ENCODE measurements around the gene PSMB11.
A peak's percentile ranks its signal among the peaks of the same experiment; 100 is the strongest.

PSMB11 gene

DNA sequence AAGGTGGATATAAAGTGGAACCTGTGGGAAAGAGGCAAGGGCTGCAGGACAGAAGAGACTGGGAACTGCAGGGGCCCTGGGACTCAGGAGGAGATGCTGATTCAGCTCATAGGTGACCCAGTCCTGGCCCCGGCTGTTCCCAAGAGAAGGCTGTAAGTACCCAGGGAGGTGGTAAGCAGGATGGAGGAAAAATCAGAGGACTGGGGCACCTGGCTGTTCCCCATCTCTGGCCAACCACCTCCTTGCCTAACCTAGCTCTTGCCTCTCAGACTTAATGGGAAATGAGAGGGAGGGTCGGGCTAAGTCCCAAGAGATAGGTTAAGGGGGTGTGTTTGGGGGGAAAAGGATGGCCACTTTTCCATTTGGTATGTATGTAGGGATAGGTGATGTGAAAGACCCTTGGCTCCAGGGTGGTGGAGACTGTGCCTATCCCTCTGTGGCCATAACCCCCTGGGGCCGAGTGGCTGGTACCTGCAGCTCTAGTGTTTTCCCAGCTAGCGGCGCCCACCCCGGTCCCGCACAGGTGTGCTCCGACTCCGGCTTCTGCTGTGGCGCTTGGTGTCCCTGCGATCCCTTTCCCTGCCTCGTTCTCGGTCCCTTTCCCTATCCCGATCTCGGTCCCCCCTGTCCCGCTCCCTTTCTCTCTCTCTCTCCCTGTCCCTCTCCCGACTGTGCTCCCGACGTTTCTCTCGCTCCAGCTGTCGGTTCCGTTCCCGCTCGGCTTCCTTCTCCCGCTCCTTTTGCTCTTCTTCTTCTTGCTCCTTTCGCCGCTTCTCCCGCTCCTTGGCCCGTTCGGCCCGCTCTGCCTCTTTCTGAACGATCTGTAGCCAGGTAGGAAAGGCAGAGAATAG lies 16.9 kb downstream of the PSMB11 start:
- no peak for DNase-seq (ENCODE audit: low read depth in 3 of 3)

DNA sequence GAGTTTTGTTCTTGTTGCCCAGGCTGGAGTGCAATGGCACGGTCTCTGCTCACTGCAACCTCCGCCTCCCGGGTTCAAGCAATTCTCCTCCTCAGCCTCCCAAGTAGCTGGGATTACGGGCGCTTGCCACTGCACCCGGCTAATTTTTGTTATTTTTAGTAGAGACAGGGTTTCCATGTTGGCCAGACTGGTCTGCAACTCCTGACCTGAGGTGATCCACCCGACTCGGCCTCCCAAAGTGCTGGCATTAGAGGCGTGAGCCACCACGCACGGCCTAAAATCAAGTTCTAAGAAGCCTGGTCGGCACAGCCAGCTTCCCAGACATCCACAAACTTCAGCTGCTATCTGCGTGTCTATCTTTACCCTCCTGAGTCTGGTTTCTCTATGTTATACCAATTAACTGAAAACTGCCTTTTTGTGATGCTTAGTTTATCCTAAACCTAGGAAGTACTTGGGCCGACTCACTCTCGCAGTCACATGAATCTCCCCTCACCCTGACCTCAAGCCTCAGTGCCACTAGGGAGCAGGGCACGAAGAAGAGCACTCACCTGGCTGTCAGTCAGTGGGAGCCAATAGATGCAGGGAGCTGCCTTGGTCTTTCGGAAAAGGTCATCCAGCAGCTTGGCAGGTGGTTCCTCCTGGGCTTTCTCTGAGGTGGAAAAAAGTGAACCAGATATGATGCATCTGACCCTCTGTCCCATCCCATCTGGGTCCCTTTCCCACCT lies 18.7 kb downstream of the PSMB11 start:
- no peak for DNase-seq (ENCODE audit: low read depth in 3 of 3)

DNA sequence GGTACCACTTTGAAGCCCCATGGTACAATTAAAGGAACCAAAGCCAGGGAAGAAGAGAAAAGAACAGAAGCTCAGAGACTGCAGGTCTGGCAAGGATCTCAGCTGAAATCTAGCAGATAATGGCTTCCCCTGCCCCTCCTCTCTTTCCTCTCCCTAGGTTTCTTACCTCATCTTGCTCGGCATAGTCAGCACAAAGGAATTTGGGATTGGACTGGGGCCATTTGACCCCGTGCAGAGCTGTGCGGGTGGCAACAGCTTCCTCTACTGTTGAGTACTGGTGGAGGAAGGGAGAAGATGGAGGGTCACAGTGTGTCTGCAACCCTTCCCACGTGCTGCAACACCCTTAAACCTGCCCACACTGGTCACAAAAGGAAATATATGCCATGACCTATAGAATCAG lies 20.0 kb downstream of the PSMB11 start:
- no peak for DNase-seq (ENCODE audit: low read depth in 3 of 3)

- DNase-seq (ENCODE audit: low read depth in 3 of 3), result no peak
Observed at GRCh38 chr14:23063601-23064000, 21.6 kb downstream of the PSMB11 start.

DNA sequence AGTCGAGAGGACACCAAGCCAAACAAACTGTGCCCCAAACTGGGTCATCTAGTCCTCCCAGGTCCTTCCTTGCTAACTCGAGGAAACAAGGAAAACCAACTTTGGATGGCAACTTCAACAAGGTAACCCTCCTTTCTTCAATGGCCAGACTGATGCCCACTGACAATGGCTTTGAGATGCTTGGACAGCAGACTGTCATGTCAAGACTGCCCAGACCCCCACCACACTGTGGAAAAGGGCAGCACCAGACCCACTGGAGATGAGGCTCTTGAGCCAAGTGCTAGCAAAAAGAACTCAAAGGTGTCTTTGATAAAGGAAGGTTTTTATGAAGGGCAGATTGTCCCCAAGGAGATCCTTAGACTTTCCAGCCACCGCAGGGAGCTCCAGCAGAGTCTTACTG lies 24.4 kb downstream of the PSMB11 start:
- no peak for DNase-seq (ENCODE audit: low read depth in 3 of 3)

DNA sequence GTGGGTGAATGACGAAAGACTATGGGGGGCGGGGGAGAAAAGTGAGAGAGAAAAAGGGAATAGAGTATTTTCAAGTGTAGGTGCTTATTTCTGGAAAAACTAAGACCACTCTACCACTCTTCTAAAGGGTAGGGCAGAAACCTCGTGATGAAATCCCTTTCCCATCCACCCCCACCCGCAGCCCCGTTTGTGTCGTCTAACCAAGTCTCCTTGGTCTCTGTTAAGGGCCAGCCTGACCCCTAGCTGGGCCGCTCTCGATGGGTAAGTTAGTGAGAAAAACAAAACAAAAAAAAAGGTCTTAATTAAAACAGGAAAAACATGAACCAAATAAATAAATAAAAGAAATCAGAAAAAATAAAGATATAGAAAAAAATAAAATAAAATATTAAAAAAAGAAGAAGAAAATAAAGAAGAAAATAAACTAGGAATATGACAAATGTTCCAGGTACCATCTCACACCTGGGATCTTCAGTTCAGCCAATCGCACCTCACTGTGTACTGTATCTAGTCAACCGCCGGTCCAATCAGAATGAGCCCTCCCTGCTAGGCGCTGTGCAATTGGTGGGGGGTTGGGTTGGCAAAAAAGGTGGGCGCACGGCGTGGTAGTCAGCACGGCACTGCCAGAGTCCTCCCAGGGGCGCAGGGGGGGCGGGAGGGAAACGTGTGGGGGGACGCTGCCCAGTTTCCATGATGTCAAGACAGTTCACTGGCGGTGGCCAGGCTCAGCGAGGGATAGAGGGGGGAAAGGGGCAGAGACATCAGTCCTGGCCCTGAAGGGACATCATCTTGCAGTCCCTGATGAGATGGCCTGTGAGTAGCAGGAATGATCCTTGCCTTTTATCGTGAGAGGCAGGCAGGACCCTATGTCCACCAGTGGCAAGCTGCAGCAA lies 25.1 kb downstream of the PSMB11 start:
- no peak for DNase-seq (ENCODE audit: low read depth in 3 of 3)

GRCh38 chr14:23067847-23068788 lies 26.1 kb downstream of the PSMB11 start:
- DNase-seq (ENCODE audit: low read depth in 3 of 3), result no peak

- peak; percentile 46 to 64 (median 47) for DNase-seq (ENCODE audit: low read depth in 3 of 3)
Observed at GRCh38 chr14:23068789-23069412, 26.9 kb downstream of the PSMB11 start.

GRCh38 chr14:23069413-23069806 lies 27.4 kb downstream of the PSMB11 start:
- DNase-seq (ENCODE audit: low read depth in 3 of 3), result no peak

DNA sequence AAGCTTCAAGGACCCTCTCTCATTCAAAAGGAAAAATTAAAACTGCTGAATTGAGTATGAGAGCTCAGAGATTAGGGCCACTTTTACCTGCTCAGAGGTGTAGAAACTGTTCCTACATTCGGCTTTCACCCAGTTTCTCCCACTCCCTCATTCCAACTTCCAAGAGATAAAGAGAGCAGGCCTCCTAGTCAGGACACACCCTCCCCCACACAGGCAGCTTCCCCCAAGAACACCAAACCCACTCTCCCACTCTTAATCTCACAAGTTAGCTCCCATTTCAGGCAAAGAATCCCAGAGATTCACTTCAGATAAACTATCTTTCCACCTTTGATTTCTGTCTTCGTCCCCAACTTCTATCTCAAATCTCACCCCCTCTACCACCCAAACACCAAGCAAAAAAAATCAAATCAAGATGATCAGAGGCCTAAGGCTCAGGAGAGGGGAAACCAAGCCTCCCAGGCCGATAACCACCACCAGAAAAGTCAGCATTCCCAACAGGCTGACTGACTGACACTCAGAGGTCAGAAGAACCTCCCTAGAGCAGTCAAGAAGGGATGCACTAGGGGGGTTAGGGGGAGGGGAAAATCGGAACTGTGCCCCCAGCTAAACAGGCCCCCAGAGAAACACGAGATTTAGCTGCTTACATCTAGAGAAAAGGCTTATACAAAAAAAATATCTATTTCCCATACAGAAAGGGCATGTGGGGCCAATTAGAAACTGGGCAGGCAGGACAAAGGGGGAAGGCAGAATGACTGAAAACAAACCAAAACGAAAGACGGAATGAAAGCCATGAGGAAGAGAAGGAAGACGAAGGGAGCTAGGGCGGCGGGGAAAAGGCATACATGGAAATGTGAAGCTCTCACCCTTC lies 28.5 kb downstream of the PSMB11 start:
- no peak for DNase-seq (ENCODE audit: low read depth in 3 of 3)

DNA sequence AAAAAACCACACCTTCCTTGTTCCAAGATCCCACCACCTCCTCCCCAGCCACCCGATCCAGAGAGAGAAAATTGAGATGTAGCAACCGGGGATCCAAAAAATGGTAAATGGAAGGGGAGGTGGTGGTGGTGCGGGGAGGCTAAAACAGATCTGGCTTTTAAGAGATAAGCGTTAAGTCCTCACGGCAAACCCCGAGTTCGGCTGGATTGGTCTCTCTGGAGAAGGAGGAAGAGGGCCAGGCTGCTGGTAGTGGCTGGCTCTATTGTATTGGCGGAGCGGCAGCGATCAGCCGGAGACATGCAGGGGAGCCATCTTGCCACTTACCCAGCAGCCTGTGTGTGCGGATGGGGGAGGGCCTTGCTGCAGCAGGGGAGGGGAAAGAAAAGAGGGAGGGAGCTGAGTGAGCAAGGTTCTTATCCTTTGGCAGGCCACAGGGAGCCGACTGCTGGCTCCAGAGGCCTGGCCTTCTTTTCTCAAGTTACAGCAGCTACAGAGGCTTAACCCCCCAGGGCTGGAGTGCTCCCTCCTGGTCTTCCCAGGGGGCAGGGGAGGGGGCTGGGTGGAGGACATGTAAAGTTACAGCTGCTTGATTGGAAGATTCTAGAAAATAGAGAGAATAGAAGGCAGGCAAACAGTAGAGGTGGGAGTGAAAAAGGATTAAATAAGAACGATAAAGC lies 29.4 kb downstream of the PSMB11 start:
- DNase-seq (ENCODE audit: low read depth in 3 of 3), result peak; percentile 58 to 72 (median 72)

- DNase-seq (ENCODE audit: low read depth in 3 of 3), result no peak
Observed at GRCh38 chr14:23071921-23072539, 30.0 kb downstream of the PSMB11 start.

GRCh38 chr14:23074906-23075305 lies 32.9 kb downstream of the PSMB11 start:
- DNase-seq (ENCODE audit: low read depth in 3 of 3), result no peak

DNA sequence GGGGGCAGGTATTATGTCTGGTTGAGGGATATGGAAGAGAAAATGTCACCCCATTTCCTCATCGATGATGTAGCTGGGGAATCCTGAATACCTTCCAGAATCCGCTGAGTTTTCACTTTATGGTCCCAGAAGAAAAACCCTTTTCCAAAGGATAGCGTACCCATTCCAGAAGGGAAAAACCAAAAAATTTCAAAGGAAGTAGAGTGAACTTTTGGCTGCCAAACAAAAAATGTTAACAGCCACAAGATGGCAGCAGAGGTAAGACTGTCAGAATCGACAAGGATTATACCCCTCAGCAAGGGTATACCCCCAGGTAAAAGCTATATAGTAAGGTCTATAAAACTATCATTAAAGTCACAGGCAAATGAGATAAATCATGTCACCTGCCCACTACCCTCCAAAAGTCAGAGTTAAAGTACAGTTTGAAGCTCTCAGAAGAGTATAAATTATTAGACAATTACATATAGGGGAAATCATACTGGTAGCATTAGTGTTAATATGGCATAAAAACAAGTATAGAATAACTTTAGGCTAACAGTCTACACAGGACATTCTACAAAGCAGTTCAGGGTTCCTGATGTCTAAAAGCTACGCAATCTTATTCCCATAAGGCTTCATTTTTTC lies 34.9 kb downstream of the PSMB11 start:
- no peak for DNase-seq (ENCODE audit: low read depth in 3 of 3)

- no peak for DNase-seq (ENCODE audit: low read depth in 3 of 3)
Observed at GRCh38 chr14:23077962-23078361, 36.0 kb downstream of the PSMB11 start.

DNA sequence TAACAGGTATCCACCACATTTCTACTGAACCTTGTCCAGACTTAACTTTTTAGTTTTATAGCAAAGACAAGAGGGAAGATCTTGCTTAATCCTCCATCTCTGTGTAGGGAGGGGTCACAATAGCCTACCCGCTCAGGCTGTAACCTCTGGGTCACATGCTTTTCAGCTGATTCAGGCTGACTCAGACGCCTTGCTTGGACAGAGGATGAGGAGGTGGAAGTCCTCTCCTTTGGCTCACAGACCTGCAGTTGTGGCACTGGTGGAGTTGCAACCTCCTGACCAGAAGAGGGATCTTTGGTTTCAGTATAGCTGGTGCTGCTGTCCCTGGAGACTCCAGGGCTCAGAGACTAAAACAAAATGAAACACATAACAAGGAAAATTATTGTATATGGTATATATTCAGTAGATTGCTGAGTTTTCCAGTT lies 36.7 kb downstream of the PSMB11 start:
- no peak for DNase-seq (ENCODE audit: low read depth in 3 of 3)

DNA sequence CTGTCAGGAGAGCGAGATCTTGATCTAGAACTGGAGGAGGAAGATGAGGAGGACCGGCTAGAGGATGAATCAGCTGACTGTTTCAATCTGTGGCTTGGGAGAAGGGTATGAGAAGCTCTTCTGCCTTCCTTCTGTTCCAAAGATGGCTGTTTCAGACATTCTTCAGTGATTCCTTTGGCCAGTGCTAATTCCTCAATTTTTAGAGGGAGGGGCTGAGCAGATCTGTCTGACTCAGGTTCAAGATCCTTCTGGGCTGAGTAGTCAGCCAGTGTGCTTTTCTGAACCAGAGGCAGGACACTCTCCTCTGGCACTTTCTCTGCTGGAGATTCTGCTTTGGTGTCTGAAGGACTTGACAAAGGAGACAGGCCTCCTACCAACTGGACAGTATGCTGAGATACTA lies 37.7 kb downstream of the PSMB11 start:
- DNase-seq (ENCODE audit: low read depth in 3 of 3), result no peak

DNA sequence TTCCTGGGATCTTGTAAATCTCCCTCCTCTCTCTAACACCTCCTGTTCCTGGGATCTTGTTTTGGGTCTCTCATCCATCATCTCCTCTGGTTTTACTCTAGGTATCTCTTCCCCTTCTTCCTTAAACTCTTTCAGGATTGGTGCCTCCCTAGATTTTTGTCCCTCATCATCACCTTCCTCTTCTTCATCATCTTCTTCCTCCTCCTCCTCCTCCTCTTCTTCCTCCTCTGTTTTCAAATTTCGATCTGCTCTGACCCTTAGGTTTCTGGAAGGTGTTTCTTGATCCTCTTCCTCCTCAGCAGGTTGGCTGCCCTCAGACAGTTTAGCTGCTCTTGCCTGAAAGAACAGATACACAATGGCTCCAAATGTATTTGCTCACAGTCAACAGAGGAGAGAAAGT lies 38.5 kb downstream of the PSMB11 start:
- DNase-seq (ENCODE audit: low read depth in 3 of 3), result no peak
